GM12878 (cell line): ENCODE measurements around the gene NFATC1. TPM values are rescaled to one million over a fixed set of nuclear protein-coding genes. Genes with fewer than 3 reads are reported as not detected.

Experiments used
- ATAC-seq: fragments of 200-7000 bp; cut with Tn5 transposase; 3 replicates; pipeline ENCODE4 v1.9.1; 2020; ENCODE audit warnings: mild to moderate bottlenecking, moderate library complexity
- BruUV-seq: library from RNA; stranded (reverse); fragments of 400-500 nt; replicated peaks from 2 replicates; lab custom pipeline; 2021; lab: Mats Ljungman, UMichigan
- CTCF ChIA-PET: fragments of 300-600 bp; sonication (Branson Sonifier 250); formaldehyde crosslinking; extraction: SDS; loops from one replicate; lab custom pipeline; 2021; ENCODE audit warnings: inconsistent platforms; lab: Yijun Ruan, JAX
- POLR2A ChIA-PET: fragments of 350-600 bp; formaldehyde crosslinking; extraction: SDS; loops from one replicate; lab custom pipeline; 2021; ENCODE audit warnings: inconsistent platforms; lab: Charles Lee
- RAD21 ChIA-PET: fragments of 300-600 bp; sonication (Branson Sonifier 250); formaldehyde crosslinking; loops from one replicate; lab custom pipeline; 2023; ENCODE audit warnings: antibody characterized with exemption; ENCODE audit not compliant: unreplicated experiment; lab: Charles Lee
- SMC1A ChIA-PET: fragments of 300-600 bp; sonication (Branson Sonifier 250); formaldehyde crosslinking; loops from one replicate; lab custom pipeline; 2023; ENCODE audit not compliant: unreplicated experiment, uncharacterized antibody; lab: Charles Lee
- DNase-seq: peaks from one replicate; pipeline ENCODE4 v3.0.0-alpha.2; 2011; ENCODE audit warnings: low read depth, low spot score
- FAIRE-seq: peaks from 3 replicates; lab custom pipeline; 2011; peaks lifted over from hg19 to GRCh38; lab: Jason Lieb, UNC
- H2AFZ ChIP-seq: 2 replicates; pipeline ENCODE4 v1.6.0; 2011; ENCODE audit warnings: low read depth, low read length, control low read depth; ENCODE audit not compliant: control insufficient read depth
- H3K27ac ChIP-seq: 2 replicates; pipeline ENCODE4 v1.5.1; 2011; ENCODE audit warnings: control low read depth; ENCODE audit not compliant: control insufficient read depth, insufficient read depth
- H3K27me3 ChIP-seq, 2 experiments: replicated peaks in 1 of 2; 2 replicates each; pipeline versions ENCODE4 v1.6.0 to v1.6.1; 2011; ENCODE audit warnings: low read length in 1 of 2; ENCODE audit not compliant: control insufficient read depth in 2 of 2, insufficient read depth in 2 of 2
- H3K36me3 ChIP-seq, 2 experiments: 2 replicates each; pipeline ENCODE4 v1.5.1; 2011; ENCODE audit warnings: low read length in 1 of 2; ENCODE audit not compliant: control insufficient read depth in 2 of 2, insufficient read depth in 2 of 2
- H3K4me1 ChIP-seq: 2 replicates; pipeline ENCODE4 v1.6.1; 2011; ENCODE audit warnings: mild to moderate bottlenecking, low read length, moderate library complexity, mixed read lengths; ENCODE audit not compliant: control insufficient read depth, insufficient read depth
- H3K4me2 ChIP-seq: 2 replicates; pipeline ENCODE4 v1.6.0; 2011; ENCODE audit warnings: control low read depth; ENCODE audit not compliant: control insufficient read depth, insufficient read depth
- H3K4me3 ChIP-seq: fragments of 200-600 bp; sonication (generic); 2 replicates; pipeline ENCODE4 v1.5.1; 2016
- H3K79me2 ChIP-seq: 2 replicates; pipeline ENCODE4 v1.6.0; 2011; ENCODE audit warnings: low read length; ENCODE audit not compliant: control insufficient read depth, insufficient read depth
- H3K9ac ChIP-seq: 2 replicates; pipeline ENCODE4 v1.8.0; 2011; ENCODE audit warnings: low read length, control low read depth, mixed read lengths; ENCODE audit not compliant: control insufficient read depth, insufficient read depth
- H3K9me3 ChIP-seq: replicated peaks from 3 replicates; pipeline ENCODE4 v1.5.1; 2011; ENCODE audit warnings: mild to moderate bottlenecking, low read length; ENCODE audit not compliant: control insufficient read depth, insufficient read depth
- H4K20me1 ChIP-seq: 2 replicates; pipeline ENCODE4 v1.6.0; 2011; ENCODE audit not compliant: control insufficient read depth, insufficient read depth
- E2F8 ChIP-seq: fragments of 450-650 bp; IDR thresholded peaks from 2 replicates; pipeline ENCODE4 v1.6.1; 2018; ENCODE audit warnings: mild to moderate bottlenecking, low read depth, moderate library complexity; ENCODE audit not compliant: partially characterized antibody
- IRF3 ChIP-seq: fragments of 450-650 bp; IDR thresholded peaks from 2 replicates; pipeline ENCODE4 v1.6.1; 2014; ENCODE audit warnings: mild to moderate bottlenecking
- NBN ChIP-seq: fragments of 450-650 bp; IDR thresholded peaks from 2 replicates; pipeline ENCODE4 v1.6.1; 2016
- NFYA ChIP-seq: IDR thresholded peaks from 2 replicates; pipeline ENCODE4 v1.6.1; 2011; ENCODE audit warnings: low read depth, mild to moderate bottlenecking, low read length, improper control_type of control experiment, borderline replicate concordance
- WGBS: methylation state at CpG from one replicate; pipeline ENCODE4 v1.1.6; 2016; ENCODE audit warnings: low lambda C conversion rate; ENCODE audit not compliant: insufficient replicate concordance, insufficient coverage; ENCODE audit errors: missing lambda C conversion rate; 5-methylcytosine and 5-hydroxymethylcytosine counted together
- in situ Hi-C: fragments of 300-500 bp; cut with MboI; formaldehyde crosslinking; loops from 9 replicates; pipeline ENCODE4 v1.14.3; 2018; ENCODE audit warnings: mixed read lengths
- intact Hi-C: fragments of 100-400 bp; cut with micrococcal nuclease; formaldehyde crosslinking; loops from one replicate; pipeline ENCODE4 v1.14.2; 2022; ENCODE audit not compliant: unreplicated experiment
- polyA plus RNA-seq, 11 experiments: library from polyadenylated mRNA; depleted of rRNA in 4 of 11; unstranded in 6 of 11; stranded (reverse) in 5 of 11; fragments of >200 nt; fragmentation: Nextera tagmentation in 4 of 11; fragmentation: Illumina TruSeq in 1 of 11; extraction: Ambion mirVana in 4 of 11; extraction: Trizol in 1 of 11; gene quantifications; 1 replicate in 1 of 11; 2 replicates in 10 of 11; pipeline versions ENCODE4 v1.2.1 to v1.2.3, GENCODE V29; 2011 to 2016; ENCODE audit warnings: inconsistent platforms in 2 of 11, missing spikeins in 2 of 11, low read depth in 1 of 11
- total RNA-seq, 4 experiments: library from RNA; depleted of rRNA in 3 of 4; stranded (reverse); fragments of >200 nt in 3 of 4; fragmentation: Illumina TruSeq in 1 of 4; extraction: Trizol in 1 of 4; gene quantifications; 2 replicates each; pipeline versions ENCODE4 v1.2.1 to v1.2.3, GENCODE V29; 2013 to 2021

Gene NFATC1
- total and polyA plus RNA-seq, 10 of the 15 experiments (the other 5 are each of a cell fraction or from before 2014, with no cell fraction given): 0.84 to 20.8 (median 5.1) TPM

- no peaks in the 10 kb centered on the region for H3K79me2 ChIP-seq
Observed at GRCh38 chr18:79424880-79425568, 29.3 kb downstream of the NFATC1 start.

More at GRCh38 chr18:79424880-79425568, 29.3 kb downstream of the NFATC1 start:
- Histone ChIP-seq H3K9ac (no peak overlapping the region), H4K20me1 (no peaks in the 10 kb centered on the region; the same call in 1 of the 2 replicates), H3K4me2 (no peak overlapping the region), H3K27ac (no peak overlapping the region), H3K27me3 (no peaks in the 10 kb centered on the region), H2AFZ (no peak overlapping the region), H3K9me3 (no peaks in the 10 kb centered on the region), H3K36me3 (peaks cover 0 to 9% of the 10 kb centered on the region in 2 experiments; a peak in 2 of 4 replicates), H3K4me1 (no peaks in the 10 kb centered on the region), H3K4me3 (no peak overlapping the region)
- TF ChIP-seq E2F8: no peak
- no peak for TF ChIP-seq NBN
- no peak for TF ChIP-seq IRF3
- TF ChIP-seq NFYA: no peak
- ChIA-PET SMC1A (no interaction called here), RAD21 (no interaction called here), POLR2A (no interaction called here), CTCF (interaction anchor here (0.9 kb wide), 1 partner anchor 10 kb away, joined by 3 read pairs; no protein-coding TSS in a partner anchor)
- intact Hi-C loops: no loop called here
- no TSS peak for BruUV-seq
- in situ Hi-C loops: no loop called here
- DNase-seq (no peak), FAIRE-seq (no peak), ATAC-seq (no peak)
- WGBS: 86% methylated on average over 15 of the region's 19 CpGs
